Pulmonary artery endothelial cell (primary cell): ENCODE data around the gene DHX9. TPM values are rescaled to one million over a fixed set of nuclear protein-coding genes. Genes with fewer than 3 reads are reported as not detected.

Experiments used
- DNase-seq: peaks from one replicate; pipeline ENCODE4 v3.0.0-alpha.2; 2011; ENCODE audit warnings: low read depth, low spot score
- total RNA-seq: library from RNA; depleted of rRNA; stranded (reverse); fragments of >200 nt; gene quantifications from 2 replicates; pipeline ENCODE4 v1.2.3, GENCODE V29; 2014

DHX9 gene
- total RNA-seq, 1 donor from 2014 or later = 190 TPM

- no peak for DNase-seq
Observed at GRCh38 chr1:182841368-182841988, 2.3 kb downstream of the DHX9 start.

- DNase-seq = no peak
Observed at GRCh38 chr1:182842265-182842664, 3.1 kb downstream of the DHX9 start.

GRCh38 chr1:182845379-182845778, 6.2 kb downstream of the DHX9 start:
- DNase-seq = no peak

- no peak for DNase-seq
Observed at GRCh38 chr1:182845894-182846293, 6.7 kb downstream of the DHX9 start.

- DNase-seq = no peak
Observed at GRCh38 chr1:182847105-182847504, 8.0 kb downstream of the DHX9 start.

- no peak for DNase-seq
Observed at GRCh38 chr1:182848736-182849135, 9.6 kb downstream of the DHX9 start.

- DNase-seq = no peak
Observed at GRCh38 chr1:182850319-182850718, 11.2 kb downstream of the DHX9 start.

GRCh38 chr1:182851825-182852224, 12.7 kb downstream of the DHX9 start:
- DNase-seq = no peak

DNA sequence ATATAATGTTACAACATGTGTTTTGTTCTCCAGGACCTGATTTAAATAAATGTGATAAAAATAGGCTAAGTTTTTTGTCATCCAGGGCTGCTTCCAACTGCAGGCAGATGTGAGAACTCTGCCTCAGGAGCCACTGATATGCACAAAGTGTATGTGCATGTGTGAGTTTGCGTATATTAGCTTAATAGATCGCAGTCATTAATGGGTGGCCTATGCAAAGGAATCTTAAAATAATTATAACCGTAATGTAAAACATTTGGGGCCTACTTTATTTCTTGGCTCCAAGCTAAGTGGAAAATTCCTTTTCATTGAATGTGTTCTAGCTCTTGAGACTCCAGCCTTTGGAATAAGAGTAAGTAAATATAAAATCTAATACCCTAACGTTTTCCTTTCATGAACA, 16.8 kb downstream of the DHX9 start:
- DNase-seq = no peak

- DNase-seq = no peak
Observed at GRCh38 chr1:182857212-182857611, 18.1 kb downstream of the DHX9 start.

DNA sequence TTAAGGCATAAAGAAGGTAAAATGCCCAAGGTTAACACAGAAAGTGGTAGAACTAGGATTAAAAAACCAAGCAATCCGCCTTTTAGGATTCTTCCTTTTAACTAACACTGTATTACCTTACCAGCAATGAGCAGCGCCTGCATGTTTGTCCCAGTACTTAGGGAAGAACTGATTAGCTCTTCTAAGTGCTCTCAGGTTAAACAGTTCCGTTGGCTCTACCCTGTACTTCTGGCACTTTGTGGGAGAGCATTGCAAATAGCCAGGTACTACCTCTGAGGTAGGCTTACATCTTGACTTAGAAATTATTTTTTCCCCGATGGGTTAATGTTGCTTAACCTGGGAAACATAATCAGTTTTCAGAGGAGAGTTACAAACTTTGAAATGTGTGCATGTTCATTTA, 21.5 kb downstream of the DHX9 start:
- DNase-seq = no peak

- no peak for DNase-seq
Observed at GRCh38 chr1:182861994-182862393, 22.8 kb downstream of the DHX9 start.

GRCh38 chr1:182862827-182863226, 23.7 kb downstream of the DHX9 start:
- no peak for DNase-seq

DNA sequence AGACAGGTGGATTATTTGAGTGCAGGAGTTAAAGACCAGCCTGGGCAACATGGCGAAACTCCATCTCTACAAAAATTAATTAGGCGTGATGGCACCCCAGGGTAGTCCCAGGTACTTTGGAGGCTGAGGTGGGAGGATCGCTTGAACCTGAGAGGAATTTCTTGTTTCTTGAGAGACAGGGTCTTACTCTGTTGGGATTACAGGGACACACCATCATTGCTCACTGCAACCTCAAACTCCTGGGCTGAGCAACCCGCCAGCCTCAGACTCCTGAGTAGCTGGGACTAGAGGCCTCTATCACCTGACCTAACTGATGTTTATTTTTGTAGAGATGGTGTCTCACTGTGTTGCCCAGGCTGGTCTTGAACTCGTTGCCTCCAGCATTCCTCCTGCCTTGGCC, 24.8 kb downstream of the DHX9 start:
- DNase-seq = no peak

DNA sequence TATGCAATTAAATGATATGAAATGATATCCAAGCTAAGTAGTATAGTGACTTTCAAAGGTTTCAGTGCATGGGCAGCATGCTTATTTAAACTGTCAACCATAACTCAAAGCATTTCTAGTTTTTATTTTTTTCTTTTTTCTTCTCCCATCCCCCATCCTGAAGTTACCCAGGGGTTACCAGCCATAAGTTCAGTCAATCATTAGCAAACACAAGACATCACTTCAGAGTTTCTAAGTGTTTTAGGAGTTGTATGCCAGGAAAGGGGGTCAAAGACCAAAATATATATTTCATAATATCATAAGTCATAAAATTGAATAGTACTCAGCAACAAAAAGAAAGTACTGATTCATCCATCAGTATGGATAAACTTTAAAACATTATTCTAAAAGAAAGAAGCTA, 28.7 kb downstream of the DHX9 start:
- DNase-seq = no peak

DNA sequence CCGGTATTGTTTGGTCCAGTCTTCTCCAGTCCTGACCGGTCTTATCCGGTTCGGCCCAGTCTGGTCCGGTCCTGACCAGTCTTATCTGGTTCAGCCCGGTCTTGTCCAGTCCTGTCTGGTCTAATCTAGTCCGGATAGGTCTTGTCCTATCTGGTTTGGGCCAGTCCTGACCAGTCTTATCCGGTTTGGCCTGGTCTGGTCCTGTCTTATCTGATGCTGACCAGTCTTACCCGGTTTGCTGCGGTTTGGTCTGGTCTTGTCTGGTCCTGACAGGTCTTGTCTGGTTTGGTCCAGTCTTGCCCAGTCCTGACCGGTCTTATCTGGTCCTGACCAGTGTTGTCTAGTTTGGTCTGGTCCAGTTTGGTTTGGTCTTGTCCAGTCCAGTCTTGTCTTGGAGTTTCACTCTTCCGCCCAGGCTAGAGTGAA, 30.1 kb downstream of the DHX9 start:
- DNase-seq = no peak

DNA sequence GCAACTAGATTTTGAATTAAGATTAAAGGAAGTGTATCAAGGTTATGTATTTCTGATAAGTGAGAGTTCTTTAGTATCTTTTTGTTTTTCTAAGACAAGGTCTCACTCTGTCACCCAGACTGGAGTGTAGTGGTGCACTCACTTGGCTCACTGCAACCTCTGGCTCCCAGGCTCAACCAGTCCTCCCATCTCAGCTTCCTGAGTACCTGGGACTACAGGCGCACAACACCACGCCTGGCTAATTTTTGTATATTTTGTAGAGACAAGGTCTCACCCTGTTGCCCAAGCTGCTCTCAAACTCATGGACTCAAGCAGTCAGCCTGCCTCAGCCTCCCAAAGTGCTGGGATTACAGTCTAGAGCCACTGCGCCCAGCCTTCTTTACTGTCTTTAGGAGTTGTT, 33.7 kb downstream of the DHX9 start:
- no peak for DNase-seq

DNA sequence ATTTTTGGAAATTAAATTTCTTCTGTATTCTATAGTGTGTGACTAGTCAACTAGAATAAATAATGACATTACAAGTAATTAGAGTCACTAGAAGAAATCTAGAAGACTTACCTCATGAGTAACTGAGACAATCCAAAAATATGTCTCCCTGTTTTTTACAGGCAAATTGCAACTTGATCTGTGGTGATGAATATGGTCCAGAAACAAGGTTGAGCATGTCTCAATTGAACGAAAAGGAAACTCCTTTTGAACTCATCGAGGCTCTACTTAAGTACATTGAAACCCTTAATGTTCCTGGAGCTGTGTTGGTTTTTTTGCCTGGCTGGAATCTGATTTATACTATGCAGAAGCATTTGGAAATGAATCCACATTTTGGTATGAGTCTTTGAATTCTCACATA, 36.7 kb downstream of the DHX9 start:
- DNase-seq = no peak

GRCh38 chr1:182877331-182877730, 38.2 kb downstream of the DHX9 start:
- DNase-seq = no peak

GRCh38 chr1:182877842-182878241, 38.7 kb downstream of the DHX9 start:
- DNase-seq = no peak

- no peak for DNase-seq
Observed at GRCh38 chr1:182884872-182885271, 45.7 kb downstream of the DHX9 start.

DNA sequence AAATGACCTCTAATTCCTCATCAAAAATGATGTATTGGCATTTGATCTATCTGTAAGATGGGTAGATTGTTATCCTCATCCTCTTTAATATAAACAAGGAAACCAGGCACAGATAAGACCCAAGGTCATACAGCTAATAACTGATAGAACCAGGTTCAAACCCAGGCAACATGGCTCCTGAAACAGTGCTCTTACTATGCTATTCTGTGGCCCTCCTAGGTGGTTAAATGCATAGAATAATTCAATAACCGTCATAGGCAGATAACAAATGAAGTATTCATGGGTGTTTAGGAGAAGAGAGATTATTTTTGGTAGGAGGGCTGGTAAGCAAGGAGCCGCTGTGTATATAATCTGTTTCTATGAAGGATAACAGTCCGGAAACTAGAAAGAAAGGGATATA, 46.4 kb downstream of the DHX9 start:
- no peak for DNase-seq

DNA sequence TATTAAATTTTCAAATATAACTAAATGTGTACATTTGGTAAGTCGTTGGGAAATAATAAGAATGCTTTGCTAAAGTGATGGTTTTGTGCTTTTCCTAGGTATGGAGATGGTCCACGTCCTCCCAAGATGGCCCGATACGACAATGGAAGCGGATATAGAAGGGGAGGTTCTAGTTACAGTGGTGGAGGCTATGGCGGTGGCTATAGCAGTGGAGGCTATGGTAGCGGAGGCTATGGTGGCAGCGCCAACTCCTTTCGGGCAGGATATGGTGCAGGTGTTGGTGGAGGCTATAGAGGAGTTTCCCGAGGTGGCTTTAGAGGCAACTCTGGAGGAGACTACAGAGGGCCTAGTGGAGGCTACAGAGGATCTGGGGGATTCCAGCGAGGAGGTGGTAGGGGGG, 47.8 kb downstream of the DHX9 start:
- no peak for DNase-seq
